Measurements from ENCODE around the gene NR2F1-AS1.

NR2F1-AS1 gene

DNA sequence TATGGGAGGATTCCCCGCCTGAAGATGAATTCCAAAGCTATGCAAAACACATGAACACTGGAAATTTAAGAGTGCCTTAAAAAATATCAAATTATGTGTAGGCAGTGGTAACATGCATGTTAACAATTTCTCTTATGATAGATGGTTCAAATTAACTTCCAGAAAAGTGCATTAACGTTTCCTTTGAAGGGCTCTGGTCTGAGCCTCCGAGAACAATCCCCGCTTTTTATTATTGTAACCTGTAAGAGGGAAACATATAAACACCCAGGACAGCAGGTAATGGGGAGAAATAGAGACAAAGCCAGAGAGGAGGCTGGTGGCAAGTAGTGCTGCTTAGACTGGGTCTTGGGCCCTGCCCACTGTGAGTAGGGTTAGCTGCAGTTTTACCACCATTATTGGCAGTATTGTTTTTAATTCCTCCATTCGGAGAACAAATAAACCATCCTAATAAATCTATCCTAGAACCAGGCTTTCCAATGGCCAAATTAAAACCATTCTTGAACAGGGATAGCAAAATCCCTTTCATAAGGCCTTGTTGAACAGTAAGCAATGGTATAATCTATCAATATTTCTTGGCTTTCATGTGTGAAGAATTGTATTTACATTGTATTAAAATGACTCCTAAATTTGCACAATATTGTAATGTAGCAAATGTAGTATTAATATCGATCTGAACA lies 8.3 kb upstream of the NR2F1-AS1 start:
- no peak for DNase-seq (ENCODE audit: low spot score)

GRCh38 chr5:93588352-93589151 lies 7.5 kb upstream of the NR2F1-AS1 start:
- no peak for DNase-seq (ENCODE audit: low spot score)

- DNase-seq (ENCODE audit: low spot score): no peak
Observed at GRCh38 chr5:93587597-93588351, 6.8 kb upstream of the NR2F1-AS1 start.

GRCh38 chr5:93586736-93587596 lies 5.9 kb upstream of the NR2F1-AS1 start:
- DNase-seq (ENCODE audit: low spot score): no peak

DNA sequence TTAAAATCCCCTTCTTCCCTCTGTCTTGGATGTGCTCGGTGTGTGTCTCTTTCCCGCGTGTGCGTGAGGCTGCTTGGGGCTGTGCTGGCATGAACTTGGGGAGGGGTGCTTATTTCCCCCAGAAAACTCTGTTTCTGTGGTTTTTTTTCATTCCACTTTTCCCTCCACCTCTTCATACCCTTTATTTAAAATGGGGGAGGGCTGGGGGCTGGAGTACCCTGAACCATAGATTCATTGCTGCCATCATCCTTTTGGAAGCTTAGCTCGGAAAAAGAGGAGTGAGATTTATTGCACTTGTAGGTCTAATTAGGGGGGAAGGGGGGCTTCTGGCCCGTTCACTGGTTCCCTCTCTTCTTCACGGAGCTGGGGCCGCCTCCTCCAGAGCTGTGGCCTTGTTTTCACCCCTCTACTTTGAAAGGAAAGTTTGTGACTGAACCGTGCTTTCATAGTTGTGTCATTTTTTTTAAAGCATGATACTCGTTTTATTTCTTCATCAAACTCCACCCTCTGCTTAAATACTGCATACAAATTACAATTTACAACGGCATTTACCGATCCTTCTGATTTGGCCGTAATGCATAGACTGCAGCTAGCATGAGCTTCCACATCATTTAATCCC lies 4.9 kb upstream of the NR2F1-AS1 start:
- DNase-seq (ENCODE audit: low spot score): no peak

GRCh38 chr5:93585041-93585766 lies 4.2 kb upstream of the NR2F1-AS1 start:
- no peak for DNase-seq (ENCODE audit: low spot score)

DNA sequence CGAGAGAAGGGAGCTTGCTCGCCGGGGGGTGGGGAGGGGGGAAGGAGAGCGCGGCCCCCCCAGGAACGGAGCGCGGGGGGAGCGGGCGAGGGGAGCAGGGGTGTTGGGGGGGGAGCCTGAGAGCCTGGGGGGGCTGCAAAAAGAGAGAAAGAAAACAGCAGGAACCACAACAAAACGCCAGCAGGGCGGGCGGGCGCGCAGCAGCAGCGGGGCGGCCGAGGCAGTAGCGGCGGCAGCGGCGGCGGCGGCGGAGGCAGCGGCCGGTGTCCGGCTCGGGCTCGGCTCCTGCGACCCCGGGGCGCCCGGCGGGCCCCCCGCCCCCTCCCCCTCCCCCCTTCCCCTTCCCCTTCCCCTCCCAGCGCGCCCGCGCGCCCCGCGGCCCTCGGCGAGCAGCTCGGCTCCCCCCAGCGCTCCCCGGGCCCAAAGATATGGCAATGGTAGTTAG lies 3.6 kb upstream of the NR2F1-AS1 start:
- DNase-seq (ENCODE audit: low spot score): no peak

GRCh38 chr5:93583768-93584595 lies 3.0 kb upstream of the NR2F1-AS1 start:
- DNase-seq (ENCODE audit: low spot score): no peak

DNA sequence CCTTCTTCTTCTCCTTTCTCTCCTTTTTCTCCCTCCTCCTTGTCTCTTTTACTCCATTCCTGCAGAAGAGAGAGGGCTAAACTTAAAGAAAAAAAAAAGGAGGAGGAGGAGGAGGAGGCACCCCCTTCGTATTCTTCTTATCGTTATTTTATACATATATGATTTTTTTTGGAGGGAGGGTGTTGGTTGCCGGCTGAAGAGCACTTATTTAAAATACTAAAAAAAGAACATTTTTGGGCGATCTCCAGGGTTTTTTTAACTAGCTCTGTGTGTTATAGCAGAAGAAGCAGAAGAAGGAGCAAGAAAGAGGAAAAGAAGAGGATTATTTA lies 2.4 kb upstream of the NR2F1-AS1 start:
- DNase-seq (ENCODE audit: low spot score): no peak

GRCh38 chr5:93582677-93583438 lies 1.8 kb upstream of the NR2F1-AS1 start, which contains the start of gene NR2F1:
TSS of gene NR2F1 (plus strand) at chr5:93583222. CDS start at chr5:93585024, 1,802 bp downstream.
- peak; percentile 68 for DNase-seq (ENCODE audit: low spot score)

DNA sequence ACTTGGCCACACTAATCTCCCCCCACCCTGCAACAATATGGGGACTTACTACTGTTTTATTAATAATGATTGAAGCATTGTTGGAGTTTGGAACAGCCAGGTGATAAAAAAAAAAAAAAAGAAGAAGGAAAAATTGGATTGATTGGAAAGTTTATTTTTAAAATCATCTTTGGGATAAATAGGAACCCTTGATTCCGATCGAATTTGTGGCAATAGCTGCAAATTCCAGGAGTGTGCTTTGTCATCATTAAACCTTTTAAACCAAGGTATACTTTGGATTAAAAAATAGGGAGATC lies 1.1 kb upstream of the NR2F1-AS1 start:
- no peak for DNase-seq (ENCODE audit: low spot score)

GRCh38 chr5:93580063-93580926 lies 724 bp downstream of the NR2F1-AS1 start:
- no peak for DNase-seq (ENCODE audit: low spot score)

- DNase-seq (ENCODE audit: low spot score): no peak
Observed at GRCh38 chr5:93579692-93580062, 1.3 kb downstream of the NR2F1-AS1 start.

DNA sequence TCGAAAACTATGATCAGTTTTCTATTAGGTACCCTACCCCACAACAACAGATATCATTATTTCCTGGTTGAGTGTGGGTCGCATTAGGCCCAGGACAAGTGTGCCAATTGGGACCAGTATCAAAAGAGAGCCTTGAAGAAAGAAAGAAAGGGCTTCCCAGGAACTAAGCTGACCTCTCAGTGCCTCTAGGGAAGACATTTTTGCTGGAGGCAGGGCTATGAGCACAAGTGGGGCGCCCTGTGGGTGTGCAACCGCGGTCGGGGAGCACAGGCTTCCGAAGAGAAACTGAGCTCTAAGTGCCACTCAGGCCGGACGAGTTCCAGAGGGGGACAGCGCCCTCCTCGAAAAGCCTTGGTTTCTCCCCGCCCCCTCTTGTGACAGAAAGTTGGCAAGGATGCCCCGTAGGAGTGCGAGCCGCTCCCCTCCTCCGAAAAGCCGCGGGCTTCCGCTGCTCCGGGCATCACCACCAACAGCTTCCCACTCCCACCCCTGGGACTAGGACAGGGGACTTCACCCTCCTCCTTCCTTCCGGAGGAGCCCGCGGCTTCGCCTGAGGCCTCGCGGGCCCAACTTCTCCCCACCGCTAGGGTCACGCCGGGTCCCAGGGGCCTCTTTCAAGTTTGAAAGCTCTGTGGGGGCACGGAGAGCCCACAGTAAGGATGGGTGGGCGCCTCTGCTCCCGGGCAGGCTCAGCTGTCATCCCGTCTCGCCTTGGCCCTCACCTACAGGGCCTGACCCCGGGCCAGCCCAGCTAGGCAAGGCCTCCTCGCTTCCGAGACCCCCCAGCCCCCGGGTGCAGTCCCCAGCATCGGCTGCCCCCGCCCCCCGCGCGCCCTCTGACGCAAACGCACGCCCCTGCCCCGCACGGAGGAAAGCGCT lies 2.0 kb downstream of the NR2F1-AS1 start:
- DNase-seq (ENCODE audit: low spot score): no peak

- no peak for DNase-seq (ENCODE audit: low spot score)
Observed at GRCh38 chr5:93577854-93578812, 2.9 kb downstream of the NR2F1-AS1 start.

All from putamen (tissue), 1 donor.